Dedifferentiated amniotic fluid mesenchymal stem cell (primary cell): ENCODE measurements around the gene TDRD12.
"Not testable (repeated sequence)": the region's sequence is repeated elsewhere in the genome, so short reads cannot be mapped to it uniquely, and the experiment has no call there.

Experiments
- DNase-seq: peaks from one replicate; pipeline ENCODE4 v3.0.0-alpha.2; 2016; ENCODE audit errors: extremely low spot score

TDRD12 gene

DNA sequence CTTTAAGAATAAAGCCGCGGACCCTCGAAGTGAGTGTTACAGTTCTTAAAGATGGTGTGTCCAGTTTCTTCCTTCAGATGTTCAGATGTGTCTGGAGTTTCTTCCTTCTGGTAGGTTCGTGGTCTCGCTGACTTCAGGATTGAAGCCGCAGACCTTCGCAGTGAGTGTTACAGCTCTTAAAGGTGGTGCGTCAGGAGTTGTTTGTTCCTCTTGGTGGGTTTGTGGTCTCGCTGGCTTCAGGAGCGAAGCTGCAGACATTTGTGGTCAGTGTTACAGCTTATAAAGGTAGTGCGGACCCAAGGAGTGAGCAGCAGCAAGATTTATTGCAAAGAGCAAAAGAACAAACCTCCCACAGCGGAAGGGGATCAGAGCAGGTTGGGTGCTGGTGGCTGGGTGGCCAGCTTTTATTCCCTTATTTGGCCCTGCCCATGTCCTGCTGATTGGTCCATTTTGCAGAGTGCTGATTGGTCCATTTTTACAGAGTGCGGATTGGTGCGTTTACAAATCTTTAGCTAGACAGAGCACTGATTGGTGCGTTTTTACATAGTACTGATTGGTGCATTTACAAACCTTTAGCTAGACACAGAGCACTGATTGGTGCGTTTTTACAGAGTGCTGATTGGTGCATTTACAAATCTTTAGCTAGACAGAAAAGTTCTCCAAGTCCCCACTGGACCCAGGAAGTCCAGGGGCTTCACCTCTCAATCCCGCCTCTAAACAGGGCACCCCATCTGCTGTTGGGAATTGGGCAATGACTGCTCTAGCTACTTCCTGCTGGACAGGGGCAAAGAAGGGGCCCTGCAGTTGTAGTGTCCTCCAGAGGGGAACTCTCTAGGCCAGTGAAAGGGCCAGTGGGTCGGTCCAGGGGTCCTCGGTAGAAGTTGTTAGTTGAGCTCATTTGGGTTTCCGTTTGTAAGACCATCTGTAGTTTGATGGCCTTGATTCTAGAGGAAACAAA, 26.1 kb upstream of the TDRD12 start:
- not testable (repeated sequence) for DNase-seq

DNA sequence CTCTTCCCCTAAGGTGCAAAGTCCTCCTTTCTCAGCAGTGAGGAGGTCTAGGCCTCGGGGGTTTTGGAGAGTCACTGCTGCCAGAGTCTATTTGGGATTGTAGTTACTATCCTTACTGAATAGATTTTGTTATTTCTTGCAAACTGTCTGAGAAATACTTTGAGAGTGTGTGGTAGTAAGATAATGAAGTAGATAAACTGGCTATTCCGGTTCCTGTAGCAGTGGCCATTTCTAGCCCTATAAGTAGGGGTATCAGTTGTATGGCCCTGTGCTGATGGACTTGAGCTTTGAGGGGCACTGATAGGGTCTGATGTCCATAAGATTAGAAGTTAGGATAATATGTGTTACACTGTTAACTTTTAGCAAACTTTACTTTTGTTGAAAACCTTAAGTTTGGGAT, 25.3 kb upstream of the TDRD12 start:
- not testable (repeated sequence) for DNase-seq

- DNase-seq: not testable (repeated sequence)
These were observed 24.7 kb upstream of the TDRD12 start for GRCh38 chr19:32694851-32695250.

DNA sequence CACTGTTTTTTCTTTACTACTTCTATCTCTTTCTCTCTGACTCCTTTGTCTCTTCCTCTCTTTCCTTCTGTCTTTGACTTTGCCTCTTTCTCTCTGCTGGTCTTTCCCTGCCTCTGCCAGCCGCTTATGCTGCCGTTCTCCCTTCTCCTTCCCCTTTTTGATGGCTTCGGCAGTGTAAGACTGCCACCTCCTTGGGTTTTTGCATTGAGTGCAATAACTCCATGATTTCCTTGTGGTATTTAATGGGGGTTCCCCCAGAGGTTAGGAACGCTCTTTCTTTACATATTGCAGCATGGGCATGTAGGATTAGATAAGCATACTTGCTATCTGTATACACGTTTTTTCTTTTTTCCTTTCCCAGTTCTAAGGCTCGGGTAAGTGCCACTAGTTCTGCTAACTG, 24.1 kb upstream of the TDRD12 start:
- not testable (repeated sequence) for DNase-seq

DNA sequence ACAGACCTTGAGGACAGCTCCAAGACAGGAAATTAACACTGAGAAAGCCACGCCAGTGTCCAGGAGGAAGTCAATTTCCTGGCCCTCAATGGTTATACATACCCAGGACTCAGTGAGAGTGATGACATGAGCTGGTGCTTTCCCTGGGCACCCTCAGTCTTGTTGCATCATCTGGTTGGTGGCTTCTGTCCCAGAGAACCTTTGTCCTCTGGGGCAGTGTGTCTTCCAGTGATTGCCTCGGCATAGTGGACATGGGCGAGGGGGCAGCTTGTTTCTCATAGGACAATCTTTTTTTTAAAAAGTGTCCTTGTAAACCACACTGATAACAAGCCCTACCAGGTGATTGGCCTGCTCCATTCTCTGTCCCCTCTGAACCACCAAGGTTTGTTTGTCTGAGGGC, 22.8 kb upstream of the TDRD12 start:
- DNase-seq: not testable (repeated sequence)

GRCh38 chr19:32700129-32700528, 19.4 kb upstream of the TDRD12 start:
- not testable (repeated sequence) for DNase-seq

DNA sequence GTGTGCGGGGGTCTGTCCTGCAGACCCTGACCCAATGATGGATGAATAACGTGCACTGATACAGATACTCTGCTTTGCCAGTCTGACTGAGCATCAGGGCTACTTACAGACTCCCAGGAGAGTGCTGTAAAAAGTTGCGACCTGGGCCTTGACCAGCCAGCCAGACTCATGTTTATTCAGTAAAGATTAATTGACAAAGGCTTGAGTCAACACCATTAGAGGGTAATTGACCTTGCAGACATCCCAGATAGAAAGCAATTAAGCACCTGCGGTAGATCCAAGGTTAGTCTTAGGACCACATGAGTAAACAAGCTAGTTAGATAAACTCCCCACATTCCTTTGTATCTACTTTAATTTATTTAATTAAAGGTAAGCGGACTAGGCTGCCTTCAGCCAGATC, 17.6 kb upstream of the TDRD12 start:
- DNase-seq: no peak

DNA sequence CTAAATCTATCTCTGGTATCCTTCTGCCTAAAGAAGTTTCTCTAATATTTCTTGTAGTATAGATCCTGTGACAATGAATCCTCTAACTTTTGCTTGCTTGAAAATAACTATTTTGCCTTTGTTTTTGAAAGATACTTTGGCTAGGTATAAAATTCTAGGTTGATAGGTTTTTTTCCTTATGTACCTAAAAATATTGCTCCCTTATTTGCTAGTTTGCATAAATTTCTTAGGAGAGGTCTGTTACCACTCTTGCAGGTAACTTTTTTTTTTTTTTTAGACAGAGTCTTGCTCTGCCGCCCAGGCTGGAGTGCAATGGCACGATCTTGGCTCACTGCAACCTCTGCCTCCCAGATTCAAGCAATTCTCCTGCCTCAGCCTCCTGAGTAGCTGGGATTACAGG, 15.6 kb upstream of the TDRD12 start:
- DNase-seq: not testable (repeated sequence)

- no peak for DNase-seq
These were observed 11.1 kb upstream of the TDRD12 start for GRCh38 chr19:32708457-32708856.

DNA sequence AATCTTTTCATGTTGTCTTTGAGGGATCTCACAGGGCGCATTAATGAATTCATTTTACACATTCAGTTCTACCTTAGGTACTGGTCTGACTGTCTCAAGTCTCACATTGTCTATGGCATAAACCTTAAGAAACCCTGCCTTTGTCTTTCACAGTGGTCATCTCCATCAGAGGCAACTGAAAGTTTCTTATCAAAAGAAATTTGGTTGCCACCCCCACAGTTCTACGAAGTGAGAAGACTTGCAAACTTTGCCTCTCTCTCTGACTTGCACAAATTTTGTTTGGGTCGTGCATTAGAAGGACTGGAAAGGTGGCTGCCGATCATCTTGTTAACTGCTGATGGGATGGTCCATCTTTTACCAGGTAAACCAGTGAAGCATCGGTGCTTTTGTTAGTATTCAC, 10.5 kb upstream of the TDRD12 start:
- DNase-seq: no peak

DNA sequence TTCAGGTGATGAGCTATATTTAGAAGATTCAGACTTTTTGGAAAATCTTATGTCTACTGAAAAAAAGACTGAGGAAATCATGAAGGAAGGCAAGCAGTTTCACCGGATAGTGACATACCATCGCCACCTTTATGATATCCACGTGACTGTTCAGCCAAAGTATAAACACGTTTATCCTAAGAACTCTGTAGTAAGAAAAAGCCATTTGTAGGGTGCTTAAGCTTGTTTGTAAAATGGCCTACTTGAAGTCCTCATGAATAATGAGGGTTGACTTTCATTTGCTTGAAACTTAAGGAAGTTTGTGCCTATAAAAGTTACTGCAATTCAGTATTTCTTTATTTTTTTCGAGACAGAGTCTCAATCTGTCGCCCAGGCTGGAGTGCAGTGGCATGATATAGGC, 7.8 kb upstream of the TDRD12 start:
- DNase-seq: no peak

- not testable (repeated sequence) for DNase-seq
These were observed 3.4 kb upstream of the TDRD12 start for GRCh38 chr19:32716203-32716602.

DNA sequence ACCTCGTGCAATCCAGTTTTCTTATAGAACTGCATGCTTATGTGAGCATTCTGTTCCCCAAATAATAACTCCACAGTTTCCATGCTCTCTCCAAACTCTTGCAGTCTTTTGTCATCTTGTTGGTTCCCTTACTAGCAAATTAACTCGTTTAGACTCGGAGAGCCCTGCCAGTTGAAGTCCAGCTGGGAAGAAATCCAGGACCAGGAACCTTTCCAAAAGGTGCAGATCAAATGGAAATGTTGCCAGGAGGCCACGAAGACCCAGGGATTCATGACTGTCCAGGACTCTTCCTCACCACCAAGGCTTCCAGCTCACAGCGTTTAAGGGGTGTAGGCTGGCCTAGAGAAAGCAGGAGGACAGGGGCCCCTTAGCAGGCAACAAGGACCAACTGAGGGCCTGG, 2.1 kb upstream of the TDRD12 start:
- no peak for DNase-seq

DNA sequence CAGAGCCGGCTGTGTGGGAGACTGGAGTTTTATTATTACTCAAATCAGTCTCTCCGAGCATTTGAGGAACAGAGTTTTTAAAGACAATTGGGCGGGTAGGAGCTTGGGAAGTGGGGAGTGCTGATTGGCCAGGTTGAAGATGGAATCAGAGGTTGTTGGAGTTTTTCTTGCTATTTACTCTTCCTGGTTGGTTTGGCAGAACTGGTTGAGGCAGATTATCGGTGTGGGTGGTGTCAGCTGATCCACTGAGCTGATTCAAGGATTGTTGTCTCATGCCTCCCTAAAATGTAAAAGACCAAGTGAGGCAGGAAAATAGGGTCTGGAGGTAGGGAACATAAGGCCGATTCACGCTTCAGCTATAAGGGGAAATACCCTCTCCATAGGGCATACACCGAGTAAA, 1.3 kb upstream of the TDRD12 start:
- no peak for DNase-seq

DNA sequence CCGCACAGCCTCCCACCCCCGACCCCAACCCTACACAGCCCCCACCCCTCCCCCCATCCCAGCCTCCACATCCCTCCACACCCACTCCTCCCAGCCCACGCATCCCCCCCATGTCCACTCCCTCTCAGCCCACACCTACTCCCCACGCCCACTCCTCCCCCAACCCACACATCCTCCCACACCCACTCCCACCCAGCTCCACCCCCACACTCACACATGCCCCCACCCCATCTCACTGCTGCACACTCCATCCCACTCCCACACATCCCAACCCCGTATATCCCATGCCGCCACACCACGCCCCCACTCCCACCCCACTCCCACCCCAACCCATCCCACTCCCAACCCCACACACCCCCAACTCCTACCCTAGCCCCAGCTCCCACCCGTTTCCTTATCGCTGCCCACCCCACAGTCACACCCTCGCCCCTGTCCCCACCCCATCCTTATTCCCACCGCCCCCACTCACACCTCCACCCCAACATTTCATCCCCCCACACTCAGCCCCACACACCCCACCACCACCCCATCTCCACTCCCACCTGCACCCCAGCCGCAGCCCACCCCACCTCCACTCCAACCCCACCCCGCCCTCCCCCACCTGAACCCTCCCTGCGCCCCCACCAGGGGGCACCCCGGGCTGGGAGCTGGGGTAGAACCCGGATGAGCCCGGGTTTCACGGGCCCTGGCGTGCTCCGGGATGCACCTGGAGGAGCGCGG, 809 bp downstream of the TDRD12 start:
- DNase-seq: no peak

GRCh38 chr19:32720936-32721250, 1.3 kb downstream of the TDRD12 start:
- no peak for DNase-seq

- no peak for DNase-seq
These were observed 16.4 kb downstream of the TDRD12 start for GRCh38 chr19:32735936-32736335.

GRCh38 chr19:32743021-32743420, 23.5 kb downstream of the TDRD12 start:
- no peak for DNase-seq

DNA sequence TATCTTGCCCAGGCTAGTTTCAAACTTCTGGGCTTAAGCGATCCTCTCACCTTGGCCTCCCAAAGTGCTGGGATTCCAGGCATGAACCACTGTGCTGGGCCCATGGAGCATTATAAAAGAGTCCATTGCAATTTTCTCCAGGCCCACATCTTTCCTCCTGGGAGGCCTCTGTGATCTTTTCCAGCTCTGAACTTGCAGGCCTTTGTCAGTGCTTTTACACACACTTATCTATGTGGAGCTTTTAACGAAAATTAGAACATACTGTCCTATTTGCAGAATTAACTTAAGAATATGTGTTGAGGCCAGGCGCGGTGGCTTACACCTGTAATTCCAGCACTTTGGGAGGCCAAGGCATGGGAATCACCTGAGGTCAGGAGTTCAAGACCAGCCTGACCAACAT, 23.9 kb downstream of the TDRD12 start:
- no peak for DNase-seq

- DNase-seq: no peak
These were observed 25.2 kb downstream of the TDRD12 start for GRCh38 chr19:32744555-32745325.

GRCh38 chr19:32745594-32746251, 26.2 kb downstream of the TDRD12 start:
- not testable (repeated sequence) for DNase-seq
